Peyer's patch (tissue), 4 donors: ENCODE results near the gene TACO1. TPM values are rescaled to one million over a fixed set of nuclear protein-coding genes. Genes with fewer than 3 reads are reported as not detected.
A peak's percentile ranks its signal among the peaks of the same experiment; 100 is the strongest.

Source experiments
- DNase-seq, 3 donors: peaks; one replicate each; pipeline ENCODE4 v3.0.0-alpha.2; 2017 to 2019
- H3K27ac ChIP-seq, 4 donors: fragments of 200-600 bp; sonication (generic); one replicate each; pipeline ENCODE4 v1.5.1; 2016 to 2019
- H3K27me3 ChIP-seq, 2 donors: fragments of 200-600 bp; sonication (generic); one replicate each; pipeline ENCODE4 v1.5.1; 2019
- H3K36me3 ChIP-seq, 3 donors: fragments of 200-600 bp; sonication (generic); one replicate each; pipeline ENCODE4 v1.5.1; 2016 to 2019
- H3K4me1 ChIP-seq, 4 donors: fragments of 200-600 bp; sonication (generic); one replicate each; pipeline ENCODE4 v1.5.1; 2016 to 2019
- H3K4me3 ChIP-seq, 4 donors: fragments of 200-600 bp; sonication (generic); 1 replicate in 3 of 4; 2 replicates in 1 of 4; pipeline ENCODE4 v1.5.1; 2016 to 2019; ENCODE audit warnings: mild to moderate bottlenecking in 1 of 4
- H3K9me3 ChIP-seq, 4 donors: fragments of 200-600 bp; sonication (generic); one replicate each; pipeline ENCODE4 v1.5.1; 2016 to 2019; ENCODE audit warnings: mild to moderate bottlenecking in 1 of 4
- CTCF ChIP-seq, 6 experiments: fragments of 450-650 bp in 4 of 6; fragments of 200-600 bp in 2 of 6; sonication (generic) in 1 of 6; IDR thresholded peaks; one replicate each; pipeline ENCODE4 v1.5.1; 2017 to 2019; ENCODE audit warnings: antibody characterized with exemption in 6 of 6, mild to moderate bottlenecking in 3 of 6, moderate library complexity in 1 of 6
- POLR2A ChIP-seq, 2 donors: fragments of 450-650 bp; IDR thresholded peaks; one replicate each; pipeline ENCODE4 v1.5.1; 2017; ENCODE audit warnings: antibody characterized with exemption in 2 of 2, mild to moderate bottlenecking in 2 of 2, moderate library complexity in 2 of 2
- total RNA-seq, 4 donors: library from RNA; depleted of rRNA; stranded (reverse); fragments of >200 nt; gene quantifications; one replicate each; pipeline ENCODE4 v1.1.0, GENCODE V29; 2016

TACO1 gene
- 10 to 100 TPM; 12.4 to 38.7 (median 36.0) TPM for total RNA-seq

- TF ChIP-seq POLR2A (IDR thresholded peaks at IDR 0.05) (peak; percentile 58 to 66), CTCF (IDR thresholded peaks at IDR 0.05) (no peak)
- Histone ChIP-seq H3K36me3 (peaks cover 0 to 23% (median 0%) of the 10 kb centered on the region in 3 donors), H3K27ac (peak within 1 kb of the TSS; percentile 82 to 95 (median 86)), H3K4me3 (peak within 1 kb of the TSS; percentile 78 to 98 (median 84)), H3K4me1 (peaks cover 0 to 15% (median 3%) of the 10 kb centered on the region in 4 donors), H3K27me3 (no peaks in the 10 kb centered on the region), H3K9me3 (no peaks in the 10 kb centered on the region)
- DNase-seq = peak; percentile 70 to 88 (median 85)
Measured at GRCh38 chr17:63600569-63601438, at the start of gene TACO1. Gene TACO1 (plus strand): TSS chr17:63600895. CDS start chr17:63601084, 189 bp downstream.

GRCh38 chr17:63552211-63552610 is 48.5 kb upstream of the TACO1 start:
- H3K27me3 ChIP-seq = no peaks in the 10 kb centered on the region
- H3K9me3 ChIP-seq = no peaks in the 10 kb centered on the region
- peaks cover 0 to 45% (median 8%) of the 10 kb centered on the region in 4 donors for H3K4me1 ChIP-seq
- peak overlapping the region; percentile 86 to 97 (median 90) for H3K4me3 ChIP-seq
- H3K27ac ChIP-seq = no peak overlapping the region
- no peaks in the 10 kb centered on the region for H3K36me3 ChIP-seq
- DNase-seq = no peak
- TF ChIP-seq CTCF (IDR thresholded peaks at IDR 0.05) (no peak), POLR2A (IDR thresholded peaks at IDR 0.05) (no peak)

GRCh38 chr17:63555500-63556156 is 45.1 kb upstream of the TACO1 start:
- peaks cover 0 to 36% (median 8%) of the 10 kb centered on the region in 4 donors for H3K4me1 ChIP-seq
- no peak for DNase-seq
- TF ChIP-seq POLR2A (IDR thresholded peaks at IDR 0.05) = no peak
- no peak for TF ChIP-seq CTCF (IDR thresholded peaks at IDR 0.05)
- no peaks in the 10 kb centered on the region for H3K36me3 ChIP-seq
- H3K9me3 ChIP-seq = no peaks in the 10 kb centered on the region
- H3K27ac ChIP-seq = no peak overlapping the region
- H3K27me3 ChIP-seq = no peaks in the 10 kb centered on the region
- no peak overlapping the region for H3K4me3 ChIP-seq

- H3K27me3 ChIP-seq = no peaks in the 10 kb centered on the region
- H3K4me1 ChIP-seq = peaks cover 0 to 29% (median 5%) of the 10 kb centered on the region in 4 donors
- no peaks in the 10 kb centered on the region for H3K9me3 ChIP-seq
- no peak overlapping the region for H3K4me3 ChIP-seq
- no peak for DNase-seq
- H3K27ac ChIP-seq = no peak overlapping the region
- H3K36me3 ChIP-seq = no peaks in the 10 kb centered on the region
- TF ChIP-seq CTCF (IDR thresholded peaks at IDR 0.05) = no peak
- no peak for TF ChIP-seq POLR2A (IDR thresholded peaks at IDR 0.05)
Measured at GRCh38 chr17:63557416-63557815, 43.3 kb upstream of the TACO1 start.

- Histone ChIP-seq H3K36me3 (no peaks in the 10 kb centered on the region), H3K9me3 (no peaks in the 10 kb centered on the region), H3K27me3 (no peaks in the 10 kb centered on the region), H3K27ac (no peak overlapping the region), H3K4me3 (no peak overlapping the region), H3K4me1 (peaks cover 0 to 19% (median 0%) of the 10 kb centered on the region in 4 donors)
- no peak for DNase-seq
- no peak for TF ChIP-seq POLR2A (IDR thresholded peaks at IDR 0.05)
- no peak for TF ChIP-seq CTCF (IDR thresholded peaks at IDR 0.05)
Measured at GRCh38 chr17:63558441-63558840, 42.3 kb upstream of the TACO1 start.
